Activated CD8-positive, alpha-beta memory T cell treated with anti-CD3 and anti-CD28 coated beads, Interleukin-2, amount 50 U/mL, for 24 hours (primary cell): ENCODE results near the gene SHQ1.

ENCODE experiments used
- DNase-seq: peaks from one replicate; pipeline ENCODE4 v3.0.0-alpha.2; 2020; ENCODE audit errors: extremely low read depth

Gene SHQ1

GRCh38 chr3:72847751-72848702 is at the start of gene SHQ1:
SHQ1 (minus strand) TSS chr3:72848445; CDS start chr3:72848340, 105 bp downstream.
- peak; percentile 93 for DNase-seq

GRCh38 chr3:72897758-72898007 is 49.4 kb upstream of the SHQ1 start:
- DNase-seq, result no peak

DNA sequence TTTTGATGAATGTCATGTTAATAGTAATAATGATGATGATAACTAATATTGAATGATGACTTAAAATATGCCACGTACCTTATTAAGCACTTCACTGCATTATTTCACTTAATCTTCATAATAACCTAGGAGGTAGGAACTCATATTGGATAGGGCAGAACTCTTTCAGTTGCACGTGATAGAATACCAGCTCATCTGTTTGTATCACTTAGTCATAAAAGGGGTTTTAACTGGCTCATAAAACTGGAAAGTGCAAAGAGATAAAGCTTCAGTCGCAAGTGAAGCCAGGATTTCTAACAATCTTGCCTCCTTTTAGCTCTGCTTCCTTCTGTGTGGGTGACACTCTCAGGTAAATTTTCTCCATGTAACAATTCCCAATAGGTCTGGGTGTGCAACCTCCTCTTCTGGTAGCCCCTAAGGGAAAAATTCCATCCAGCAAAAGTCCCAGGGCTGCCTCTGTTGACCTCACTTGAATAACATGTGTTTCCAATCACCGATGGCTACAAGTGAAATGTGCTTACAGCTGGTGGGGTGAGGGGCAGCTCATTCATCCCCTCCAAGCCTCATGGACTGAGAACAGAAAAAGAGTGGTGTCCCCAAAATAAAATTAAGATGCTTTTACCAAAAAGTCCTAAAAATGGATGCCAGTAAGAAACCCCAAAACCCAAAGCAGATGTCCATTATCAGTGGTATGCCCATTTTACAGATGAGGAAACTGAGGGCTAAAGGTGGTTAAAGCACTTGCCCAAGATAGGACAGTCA is 48.9 kb upstream of the SHQ1 start:
- no peak for DNase-seq

DNA sequence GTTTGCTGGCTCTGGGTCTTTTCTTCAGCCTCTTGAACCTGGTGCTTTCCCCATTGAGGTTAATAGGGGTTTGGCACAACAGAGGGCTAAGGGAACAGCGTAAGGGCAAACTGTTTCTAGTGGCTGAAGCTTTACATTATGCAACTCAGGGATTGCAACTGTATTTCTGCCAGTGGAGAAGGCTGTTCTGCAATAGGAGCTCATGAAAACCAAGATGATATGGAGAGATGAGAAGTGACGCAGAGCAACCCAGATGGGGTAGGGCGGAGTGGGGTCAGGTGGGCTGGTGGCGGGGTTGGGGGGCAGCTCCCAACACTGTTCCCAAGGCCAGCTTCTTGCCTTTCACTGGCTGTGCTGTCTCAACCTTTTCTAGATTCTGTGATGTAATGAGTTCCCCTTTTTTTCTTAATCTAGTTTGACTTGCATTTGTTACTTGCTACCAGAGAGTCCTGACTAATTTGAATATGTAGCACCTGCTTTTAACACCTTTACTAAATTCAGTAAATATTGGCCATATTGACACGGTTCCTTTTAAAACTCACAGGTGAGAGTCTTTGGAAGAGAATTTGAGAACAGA is 46.8 kb upstream of the SHQ1 start:
- DNase-seq, result no peak

DNA sequence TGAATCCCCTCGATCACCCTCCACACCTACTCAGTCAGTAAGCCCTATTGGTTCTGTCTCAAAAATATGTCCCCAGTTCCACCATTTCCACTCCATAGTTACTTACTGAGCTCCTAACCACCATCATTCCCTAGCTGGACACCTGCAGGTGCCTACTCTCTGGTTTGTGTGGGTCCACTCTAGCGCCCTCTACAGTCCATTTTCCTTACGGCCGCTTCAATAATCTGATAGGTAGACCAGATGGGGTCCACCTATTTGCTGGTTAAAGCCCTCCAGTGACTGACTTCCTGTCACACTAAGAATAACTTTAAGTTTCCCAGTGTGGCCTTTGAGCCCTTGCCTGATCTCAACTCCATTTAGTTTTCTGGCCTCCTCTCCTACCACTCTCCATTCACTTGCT is 44.6 kb upstream of the SHQ1 start:
- no peak for DNase-seq

DNA sequence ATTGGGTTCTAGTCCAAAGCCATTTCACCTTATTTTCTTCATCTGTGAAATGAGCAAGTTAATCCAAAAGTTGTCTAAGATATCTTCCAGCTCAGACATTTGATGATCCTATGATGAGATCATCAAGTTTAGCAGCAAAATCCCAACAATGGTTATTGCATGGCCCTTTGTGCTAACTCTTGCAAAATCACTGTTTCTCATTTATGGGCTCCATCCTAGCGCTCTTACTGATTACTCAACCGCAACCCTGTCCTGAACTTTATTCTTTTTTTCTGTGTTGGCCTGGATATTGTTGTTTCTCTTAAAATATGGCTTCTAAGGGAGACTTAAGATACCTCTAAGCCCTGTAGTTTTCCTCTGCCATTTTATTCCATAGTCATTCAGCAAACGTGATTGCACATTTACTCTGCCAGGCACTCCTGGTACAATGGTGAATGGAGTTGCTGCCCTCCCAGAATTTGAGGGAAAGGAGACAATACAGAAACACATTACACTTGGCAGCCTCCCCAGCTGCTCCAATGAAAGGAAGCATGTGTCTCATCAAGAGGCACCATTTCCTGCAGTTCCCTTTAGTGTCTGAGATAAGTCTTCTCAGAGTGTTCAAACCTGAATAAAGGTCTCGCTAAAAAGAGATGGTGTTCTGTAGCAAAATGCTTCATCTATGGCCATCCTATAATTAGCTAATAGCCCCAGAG is 44.0 kb upstream of the SHQ1 start:
- DNase-seq, result no peak

DNA sequence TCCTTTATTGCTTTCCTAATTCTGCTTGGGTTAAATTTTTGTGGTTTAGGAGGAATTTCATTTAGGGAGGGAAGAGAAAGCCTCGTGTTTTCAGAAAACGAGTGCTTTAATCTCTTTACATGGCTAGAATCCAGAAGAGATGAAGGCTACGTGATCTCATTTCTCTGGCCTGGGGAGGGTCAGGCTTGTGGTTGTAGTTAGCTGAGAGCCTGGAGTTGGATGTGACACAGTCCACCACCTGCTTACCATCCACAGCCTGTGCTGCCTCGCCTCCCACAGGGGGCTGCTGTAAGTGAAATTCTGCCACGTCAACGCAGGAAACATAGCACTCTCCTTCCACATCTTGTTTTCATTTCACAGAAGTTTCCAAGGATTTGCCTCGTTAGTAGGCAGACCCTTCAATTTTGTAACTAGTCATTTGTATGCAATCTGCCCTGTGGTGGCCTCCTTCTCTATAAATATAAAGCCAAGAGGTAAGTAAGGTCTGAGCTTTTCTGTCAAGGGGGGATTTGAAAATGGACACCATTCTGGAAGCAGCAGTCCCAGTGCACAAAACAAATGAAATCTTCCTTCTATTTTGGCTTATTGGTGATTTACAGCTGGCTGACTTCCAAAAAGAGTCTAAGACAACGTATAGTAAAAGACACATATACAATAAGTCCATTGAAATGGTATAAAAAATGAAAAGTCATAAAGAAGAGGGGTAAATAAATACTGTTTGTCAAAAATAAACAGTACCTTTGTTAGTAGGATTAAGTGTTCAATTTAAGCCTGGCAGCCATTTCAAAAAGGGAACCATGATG is 43.0 kb upstream of the SHQ1 start:
- no peak for DNase-seq

- DNase-seq, result no peak
These were observed 42.1 kb upstream of the SHQ1 start for GRCh38 chr3:72890166-72890925.

DNA sequence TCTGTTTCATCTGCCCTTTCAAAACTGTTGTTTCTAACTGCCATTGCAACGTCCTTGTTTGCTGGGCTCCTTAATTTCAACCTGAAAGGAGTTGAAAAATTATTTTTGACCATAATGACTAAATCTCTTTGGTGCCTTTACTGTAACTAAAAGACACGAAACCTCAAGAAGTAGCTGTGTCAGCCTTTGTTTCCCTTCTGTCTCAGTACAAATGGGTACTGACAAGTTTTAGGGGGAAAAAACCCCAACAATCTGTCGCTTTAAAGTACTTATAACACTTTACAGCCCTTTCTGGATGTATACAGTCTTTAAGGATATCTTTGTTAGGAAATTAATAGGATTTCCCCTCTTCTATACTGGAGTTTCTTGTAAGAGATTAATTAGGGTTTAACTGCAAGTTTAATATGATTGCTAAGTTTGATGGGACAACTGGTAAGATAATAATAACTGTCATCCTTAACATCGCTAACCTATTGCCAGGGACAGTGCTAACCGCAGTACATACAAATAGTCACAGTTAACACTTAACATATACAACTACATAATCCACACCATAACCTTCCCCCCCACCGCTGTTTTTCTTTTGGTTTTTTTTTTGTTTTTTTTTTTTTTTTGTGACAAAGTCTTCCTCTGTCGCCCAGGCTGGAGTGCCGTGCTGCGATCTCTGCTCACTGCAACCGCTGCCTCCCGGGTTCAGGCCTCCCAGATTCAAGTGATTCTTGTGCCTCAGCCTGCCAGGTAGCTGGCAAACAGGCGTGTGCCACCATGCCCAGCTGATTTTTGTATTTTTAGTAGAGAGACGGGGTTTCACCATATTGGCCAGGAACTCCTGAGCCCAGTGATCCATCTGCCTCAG is 41.3 kb upstream of the SHQ1 start:
- DNase-seq, result no peak

DNA sequence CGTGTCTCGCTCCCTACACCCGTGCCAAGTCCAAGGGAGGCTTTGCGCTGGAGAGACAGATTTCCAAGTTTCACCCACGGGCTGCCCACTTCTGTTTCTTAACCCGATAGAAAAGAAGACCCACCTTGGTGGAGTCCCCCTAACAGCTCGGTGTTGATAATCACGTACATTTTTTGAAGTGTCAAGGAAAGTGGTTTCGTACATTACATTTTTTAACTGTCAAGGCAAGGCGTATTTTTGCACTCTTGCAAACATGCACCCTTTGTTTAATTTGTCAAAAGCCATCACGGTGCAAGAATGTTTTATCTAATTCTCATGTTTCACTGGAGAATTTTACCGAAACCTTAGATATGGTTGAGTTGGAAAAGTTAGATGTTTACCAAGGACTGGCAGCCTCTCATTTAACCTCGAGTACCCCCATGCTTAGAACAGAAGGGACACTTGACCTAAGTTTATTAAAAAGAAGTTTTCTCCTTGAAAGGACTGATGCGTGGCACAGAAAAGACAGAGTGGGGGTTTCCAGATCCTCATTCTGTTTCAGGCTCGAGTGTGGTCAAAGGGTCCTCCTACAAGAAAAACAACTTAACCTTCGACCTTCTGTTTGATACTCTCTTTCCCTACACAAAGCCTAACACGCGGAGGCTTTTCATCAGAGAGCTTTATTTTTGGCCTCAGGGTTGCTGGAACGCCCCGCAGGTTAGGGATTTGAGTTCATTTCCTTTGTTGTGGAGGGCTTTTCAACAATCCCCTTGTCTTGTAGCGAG is 40.5 kb upstream of the SHQ1 start:
- no peak for DNase-seq

DNA sequence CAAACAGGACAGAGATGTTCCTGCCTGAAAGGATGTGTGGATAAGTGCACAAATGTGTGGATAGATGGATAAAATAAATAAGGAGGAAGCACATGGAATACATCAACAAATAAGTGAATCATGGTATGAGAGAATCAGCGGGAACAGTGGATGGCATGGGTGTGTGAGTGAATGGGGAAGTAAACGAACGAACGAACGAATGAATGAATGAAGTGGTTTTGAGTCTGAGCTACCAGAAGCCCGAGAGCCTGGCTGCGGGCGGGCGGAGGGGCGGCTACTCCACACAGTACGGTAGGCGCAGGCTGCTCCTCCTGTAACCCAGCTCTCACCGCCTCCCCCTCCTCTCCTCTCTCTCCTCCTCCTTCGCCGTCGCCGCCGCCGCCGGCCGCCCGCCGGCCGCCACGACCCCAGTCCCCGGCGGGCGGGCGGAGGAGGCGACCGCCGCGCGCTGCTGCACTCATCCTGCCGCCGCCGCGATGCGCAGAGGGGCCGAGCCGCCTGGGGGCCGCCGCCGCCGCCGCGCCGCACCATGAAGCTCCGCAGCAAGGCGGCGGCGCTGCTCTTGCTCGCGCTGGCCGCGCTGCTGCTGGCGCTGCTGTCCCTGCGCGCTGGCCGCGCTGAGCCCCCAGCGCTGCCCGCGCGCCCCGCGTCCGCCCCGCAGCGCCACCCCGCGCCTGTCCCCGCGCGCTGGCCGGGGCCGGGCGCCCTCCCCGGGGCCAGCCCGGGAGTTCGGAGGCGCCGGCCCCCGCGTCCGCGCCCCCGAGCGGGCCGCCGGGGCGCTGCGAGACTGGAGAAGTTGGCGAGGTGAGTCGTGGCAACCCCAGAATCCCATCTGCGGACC is 39.7 kb upstream of the SHQ1 start, which contains the start of gene GXYLT2:
Gene GXYLT2 (plus strand): TSS at position 342 of the 841 bp plus-strand sequence. CDS start 188 bp downstream, at position 530.
- no peak for DNase-seq

DNA sequence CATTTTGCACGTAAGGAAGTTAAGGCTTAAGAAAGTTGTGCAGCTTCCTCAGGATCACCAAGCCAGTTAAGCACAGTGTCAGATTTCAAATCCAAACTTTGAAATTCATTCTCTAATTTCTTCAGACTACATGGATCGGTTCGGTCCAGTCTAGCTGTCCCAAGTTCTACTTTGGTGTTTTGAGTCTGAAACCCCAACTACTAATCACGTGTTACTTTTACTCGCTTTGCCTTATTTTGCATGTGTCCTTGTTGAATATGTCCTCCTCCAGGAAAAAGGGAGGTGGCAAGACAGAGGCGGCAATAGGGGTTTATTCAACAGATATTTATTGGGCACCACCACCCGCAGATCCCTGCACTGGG is 39.1 kb upstream of the SHQ1 start:
- DNase-seq, result no peak

DNA sequence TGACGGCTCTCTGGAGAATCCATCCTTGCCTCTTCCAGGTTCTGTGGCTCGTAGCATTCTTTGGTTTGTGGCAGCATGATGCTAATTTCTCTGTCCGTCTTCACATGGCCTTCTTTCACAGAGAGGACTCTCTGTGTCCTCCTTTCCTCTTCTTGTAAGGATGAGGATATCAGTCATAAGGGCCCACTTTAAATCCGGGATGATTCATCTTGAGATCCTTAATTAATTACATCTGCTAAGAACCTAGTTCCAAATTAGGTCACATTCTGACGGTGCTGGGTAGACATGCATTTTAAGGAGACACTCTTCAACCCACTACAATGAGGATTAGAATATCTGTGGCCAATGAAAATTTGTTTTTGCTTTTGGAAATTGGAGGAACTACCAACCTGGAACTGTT is 23.9 kb upstream of the SHQ1 start:
- DNase-seq, result no peak

DNA sequence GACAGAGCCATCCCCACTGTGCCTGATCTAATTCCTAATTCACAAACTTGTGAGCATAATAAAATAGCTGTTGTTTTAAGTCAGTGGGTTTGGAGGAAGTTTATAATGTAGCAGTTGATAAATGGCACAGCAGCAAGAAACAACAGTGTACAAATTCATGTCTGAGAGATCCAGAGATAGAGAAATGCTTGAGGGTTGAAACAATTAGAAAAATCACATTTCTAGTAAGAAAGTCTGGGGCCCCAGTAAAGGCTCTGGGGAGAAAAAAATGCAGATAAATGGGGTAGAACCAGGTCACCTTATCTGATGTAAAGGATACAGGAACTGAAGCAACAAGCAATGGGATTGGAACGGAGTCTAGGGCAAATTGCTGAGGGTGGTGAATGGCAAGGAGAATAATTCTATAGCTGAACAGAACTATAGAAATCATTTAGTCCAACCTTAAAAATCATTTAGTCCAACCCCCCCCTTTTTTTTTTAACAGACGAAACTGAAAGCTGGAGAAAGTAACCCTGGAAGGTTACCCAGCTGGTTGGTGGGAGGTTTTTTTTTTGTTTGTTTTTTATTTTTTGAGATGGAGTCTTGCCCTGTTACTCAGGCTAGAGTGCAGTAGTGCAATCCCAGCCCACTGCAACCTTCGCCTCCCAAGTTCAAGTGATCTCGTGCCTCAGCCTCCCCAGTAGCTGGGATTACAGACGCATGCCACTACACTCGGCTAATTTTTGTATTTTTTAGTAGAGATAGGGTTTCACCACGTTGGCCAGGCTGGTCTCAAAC is 14.3 kb upstream of the SHQ1 start:
- no peak for DNase-seq

DNA sequence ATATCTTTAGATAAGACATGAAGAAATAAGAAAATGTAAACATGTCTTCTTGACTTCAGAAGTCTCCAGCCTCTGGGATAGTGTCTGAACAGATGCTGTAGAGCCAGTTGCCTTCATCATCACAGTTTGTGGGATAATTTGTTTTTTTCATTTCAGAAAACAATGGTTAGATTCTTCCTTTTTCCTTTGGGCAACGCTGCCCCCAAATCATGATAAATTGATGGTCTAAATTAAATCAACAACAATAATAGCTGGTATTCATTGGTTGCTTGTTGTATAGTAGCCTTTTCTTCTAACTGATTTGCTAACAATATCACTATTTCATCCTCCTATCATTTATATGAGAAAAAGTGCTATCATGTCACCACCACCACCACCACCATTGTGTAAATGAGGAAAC is 12.6 kb upstream of the SHQ1 start:
- no peak for DNase-seq

DNA sequence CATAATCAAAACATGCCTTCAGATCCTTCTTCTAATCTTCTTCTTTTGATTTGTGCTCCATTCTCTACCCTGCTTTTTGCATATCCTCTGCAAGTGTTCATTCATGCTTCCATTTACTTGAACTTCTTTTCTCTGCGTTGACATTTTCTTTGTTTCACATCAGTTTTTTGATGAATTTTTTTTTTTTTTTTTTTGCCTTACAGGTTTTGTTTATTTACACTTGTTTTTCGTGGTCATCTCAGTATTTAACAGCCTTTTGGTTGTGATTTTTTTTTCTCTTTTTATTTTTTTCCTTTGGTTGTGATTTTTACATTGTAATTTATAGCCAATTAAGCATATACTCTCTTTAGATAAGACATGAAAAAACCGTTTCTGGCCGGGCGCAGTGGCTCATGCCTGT is 11.8 kb upstream of the SHQ1 start:
- no peak for DNase-seq

- DNase-seq, result no peak
These were observed 6.8 kb upstream of the SHQ1 start for GRCh38 chr3:72855001-72855400.
